MG63 (cell line): ENCODE measurements around the gene ZBTB38. TPM values are rescaled to one million over a fixed set of nuclear protein-coding genes. Genes with fewer than 3 reads are reported as not detected.
A peak's percentile ranks its signal among the peaks of the same experiment; 100 is the strongest.

ENCODE experiments used
- DNase-seq: peaks from one replicate; pipeline ENCODE4 v3.0.0-alpha.2; 2020
- H3K27me3 ChIP-seq: fragments of 250-450 bp; sonication (Bioruptor Pico); 2 replicates; pipeline ENCODE4 v1.5.1; 2020; ENCODE audit warnings: mild to moderate bottlenecking, moderate library complexity
- H3K36me3 ChIP-seq: fragments of 250-450 bp; sonication (Bioruptor Pico); 2 replicates; pipeline ENCODE4 v1.5.1; 2020; ENCODE audit warnings: mild to moderate bottlenecking, moderate library complexity
- H3K4me3 ChIP-seq: fragments of 250-450 bp; sonication (Bioruptor Pico); 2 replicates; pipeline ENCODE4 v1.5.1; 2020; ENCODE audit warnings: mild to moderate bottlenecking, moderate library complexity
- H3K9me3 ChIP-seq: fragments of 250-450 bp; sonication (Bioruptor Pico); 2 replicates; pipeline ENCODE4 v1.5.1; 2020; ENCODE audit warnings: mild to moderate bottlenecking, moderate library complexity
- total RNA-seq: library from RNA; depleted of rRNA; stranded (reverse); fragments of >200 nt; shearing (Covaris generic); gene quantifications from 2 replicates; pipeline ENCODE4 v1.2.3, GENCODE V29; 2014; ENCODE audit warnings: low replicate concordance

ZBTB38 gene
- total RNA-seq, 1 experiment from 2014 or later = 15.8 TPM

GRCh38 chr3:141389703-141390102 is 21.4 kb downstream of the ZBTB38 start:
- H3K27me3 ChIP-seq = no peaks in the 10 kb centered on the region
- H3K4me3 ChIP-seq = no peak overlapping the region
- DNase-seq = no peak
- 0 out of 2 replicates have a peak, but pooled peaks cover under 1% of the 10 kb centered on the region for H3K36me3 ChIP-seq
- no peaks in the 10 kb centered on the region for H3K9me3 ChIP-seq

- Histone ChIP-seq H3K36me3 (no peaks in the 10 kb centered on the region; the same call in 1 of the 2 replicates), H3K9me3 (peaks cover 2% of the 10 kb centered on the region; the same call in 1 of the 2 replicates), H3K27me3 (no peaks in the 10 kb centered on the region), H3K4me3 (no peak overlapping the region)
- no peak for DNase-seq
Measured at GRCh38 chr3:141390747-141391146, 22.4 kb downstream of the ZBTB38 start.

GRCh38 chr3:141391298-141391990 is 23.1 kb downstream of the ZBTB38 start:
- Histone ChIP-seq H3K9me3 (peaks cover 4% of the 10 kb centered on the region), H3K36me3 (peaks cover 2% of the 10 kb centered on the region; the same call in 1 of the 2 replicates), H3K4me3 (no peak overlapping the region), H3K27me3 (no peaks in the 10 kb centered on the region)
- DNase-seq = no peak

GRCh38 chr3:141391991-141392316 is 23.6 kb downstream of the ZBTB38 start:
- no peak for DNase-seq
- H3K36me3 ChIP-seq = peaks cover 6% of the 10 kb centered on the region
- H3K9me3 ChIP-seq = peaks cover 7% of the 10 kb centered on the region
- H3K27me3 ChIP-seq = no peaks in the 10 kb centered on the region
- H3K4me3 ChIP-seq = no peak overlapping the region

GRCh38 chr3:141392416-141392815 is 24.1 kb downstream of the ZBTB38 start:
- no peak for DNase-seq
- Histone ChIP-seq H3K36me3 (peaks cover 11% of the 10 kb centered on the region), H3K27me3 (no peaks in the 10 kb centered on the region), H3K4me3 (no peak overlapping the region), H3K9me3 (peaks cover 11% of the 10 kb centered on the region)

- DNase-seq = no peak
- H3K36me3 ChIP-seq = peaks cover 12% of the 10 kb centered on the region
- H3K4me3 ChIP-seq = no peak overlapping the region
- peaks cover 12% of the 10 kb centered on the region for H3K9me3 ChIP-seq
- no peaks in the 10 kb centered on the region for H3K27me3 ChIP-seq
Measured at GRCh38 chr3:141392897-141393734, 24.8 kb downstream of the ZBTB38 start.

GRCh38 chr3:141393735-141394076 is 25.4 kb downstream of the ZBTB38 start:
- peaks cover 12% of the 10 kb centered on the region for H3K36me3 ChIP-seq
- H3K27me3 ChIP-seq = no peaks in the 10 kb centered on the region
- peaks cover 12% of the 10 kb centered on the region for H3K9me3 ChIP-seq
- no peak for DNase-seq
- H3K4me3 ChIP-seq = no peak overlapping the region

GRCh38 chr3:141394560-141394959 is 26.3 kb downstream of the ZBTB38 start:
- no peaks in the 10 kb centered on the region for H3K27me3 ChIP-seq
- DNase-seq = no peak
- no peak overlapping the region for H3K4me3 ChIP-seq
- peaks cover 12% of the 10 kb centered on the region for H3K9me3 ChIP-seq
- peaks cover 12% of the 10 kb centered on the region for H3K36me3 ChIP-seq

- H3K9me3 ChIP-seq = peaks cover 12% of the 10 kb centered on the region
- DNase-seq = no peak
- H3K4me3 ChIP-seq = no peak overlapping the region
- peaks cover 12% of the 10 kb centered on the region for H3K36me3 ChIP-seq
- no peaks in the 10 kb centered on the region for H3K27me3 ChIP-seq
Measured at GRCh38 chr3:141395005-141395589, 26.8 kb downstream of the ZBTB38 start.

GRCh38 chr3:141397996-141398395 is 29.7 kb downstream of the ZBTB38 start:
- peaks cover 12% of the 10 kb centered on the region for H3K9me3 ChIP-seq
- peaks cover 12% of the 10 kb centered on the region for H3K36me3 ChIP-seq
- H3K27me3 ChIP-seq = no peaks in the 10 kb centered on the region
- H3K4me3 ChIP-seq = no peak overlapping the region
- no peak for DNase-seq

- DNase-seq = no peak
- Histone ChIP-seq H3K9me3 (peaks cover 12% of the 10 kb centered on the region), H3K36me3 (peaks cover 19% of the 10 kb centered on the region), H3K4me3 (no peak overlapping the region), H3K27me3 (no peaks in the 10 kb centered on the region)
Measured at GRCh38 chr3:141399200-141399599, 30.9 kb downstream of the ZBTB38 start.

- DNase-seq = no peak
- Histone ChIP-seq H3K4me3 (no peak overlapping the region), H3K9me3 (peaks cover 12% of the 10 kb centered on the region), H3K27me3 (no peaks in the 10 kb centered on the region), H3K36me3 (peaks cover 30% of the 10 kb centered on the region)
Measured at GRCh38 chr3:141400073-141400971, 32.0 kb downstream of the ZBTB38 start.

GRCh38 chr3:141401095-141401494 is 32.8 kb downstream of the ZBTB38 start:
- Histone ChIP-seq H3K27me3 (no peaks in the 10 kb centered on the region), H3K9me3 (peaks cover 9% of the 10 kb centered on the region), H3K36me3 (peaks cover 38% of the 10 kb centered on the region), H3K4me3 (no peak overlapping the region)
- no peak for DNase-seq

- peaks cover 6% of the 10 kb centered on the region for H3K9me3 ChIP-seq
- peak; percentile 50 for DNase-seq
- peak overlapping the region; percentile 57 for H3K4me3 ChIP-seq
- peaks cover 39% of the 10 kb centered on the region for H3K36me3 ChIP-seq
- no peaks in the 10 kb centered on the region for H3K27me3 ChIP-seq
Measured at GRCh38 chr3:141401573-141402475, 33.5 kb downstream of the ZBTB38 start.

- peak; percentile 78 for DNase-seq
- Histone ChIP-seq H3K36me3 (peaks cover 38% of the 10 kb centered on the region), H3K27me3 (no peaks in the 10 kb centered on the region), H3K9me3 (no peaks in the 10 kb centered on the region; the same call in 1 of the 2 replicates), H3K4me3 (peak overlapping the region; percentile 57)
Measured at GRCh38 chr3:141402476-141403171, 34.3 kb downstream of the ZBTB38 start.
